HCT116 (cell line): ENCODE data around the gene FRMD4A. TPM values are rescaled to one million over a fixed set of nuclear protein-coding genes. Genes with fewer than 3 reads are reported as not detected.

Experiments used
- ATAC-seq: fragments of 200-7000 bp; cut with Tn5 transposase; 2 replicates; pipeline ENCODE4 v1.9.1; 2020; ENCODE audit warnings: mild to moderate bottlenecking, moderate library complexity
- BruUV-seq: library from RNA; stranded (reverse); fragments of 400-500 nt; replicated peaks from 2 replicates; lab custom pipeline; 2021; lab: Mats Ljungman, UMichigan
- CTCF ChIA-PET: fragments of 300-600 bp; sonication (Branson Sonifier 250); formaldehyde crosslinking; loops from one replicate; lab custom pipeline; 2021; ENCODE audit warnings: antibody characterized with exemption; lab: Charles Lee
- POLR2A ChIA-PET: fragments of 300-600, 350-600 bp; sonication (Branson Sonifier 250); formaldehyde crosslinking; loops from one replicate; lab custom pipeline; 2021; ENCODE audit warnings: antibody characterized with exemption; lab: Charles Lee
- RAD21 ChIA-PET, 2 experiments: fragments of 300-600 bp; sonication (Branson Sonifier 250); formaldehyde crosslinking; loops; one replicate each; lab custom pipeline; 2023; ENCODE audit warnings: low total read pairs in 2 of 2; ENCODE audit not compliant: uncharacterized antibody in 2 of 2, unreplicated experiment in 2 of 2, low non-redundant PET in 1 of 2; lab: Charles Lee
- DNase-seq: peaks from one replicate; pipeline ENCODE4 v3.0.0-alpha.2; 2010; ENCODE audit warnings: low read depth, low spot score
- H2AFZ ChIP-seq: fragments of 200-600 bp; shearing (Covaris generic), sonication (generic); 2 replicates; pipeline ENCODE4 v1.6.1; 2017; ENCODE audit warnings: low read depth, mixed run types, mixed read lengths, antibody characterized with exemption, low read length; ENCODE audit not compliant: poor library complexity, severe bottlenecking
- H3K27ac ChIP-seq: 2 replicates; pipeline ENCODE4 v1.5.1; 2012; ENCODE audit warnings: low read depth, low read length
- H3K27me3 ChIP-seq: fragments of 200-600 bp; sonication (generic); 2 replicates; pipeline ENCODE4 v1.6.1; 2016; ENCODE audit warnings: mixed run types, low read length, mixed read lengths; ENCODE audit not compliant: insufficient read depth
- H3K36me3 ChIP-seq, 2 experiments: fragments of 200-500 bp in 1 of 2; fragments of 200-600 bp in 1 of 2; sonication (Bioruptor generic) in 1 of 2; sonication (generic) in 1 of 2; 2 replicates each; pipeline versions ENCODE4 v1.5.1 to v1.6.1; 2014 to 2016; ENCODE audit warnings: low read length in 2 of 2, inconsistent platforms in 1 of 2, mixed read lengths in 1 of 2, mixed run types in 1 of 2; ENCODE audit not compliant: insufficient read depth in 2 of 2, control insufficient read depth in 1 of 2
- H3K4me1 ChIP-seq, 2 experiments: fragments of 200-600 bp in 1 of 2; sonication (generic) in 1 of 2; 2 replicates each; pipeline versions ENCODE4 v1.5.1 to v1.6.1; 2012 to 2017; ENCODE audit warnings: low read length in 2 of 2, inconsistent platforms in 1 of 2, mild to moderate bottlenecking in 1 of 2, mixed read lengths in 1 of 2, mixed run types in 1 of 2, moderate library complexity in 1 of 2; ENCODE audit not compliant: insufficient read depth in 2 of 2, control insufficient read depth in 1 of 2
- H3K4me2 ChIP-seq: fragments of 200-600 bp; sonication (generic); 2 replicates; pipeline ENCODE4 v1.6.1; 2017; ENCODE audit warnings: mixed run types, low read length, mixed read lengths
- H3K4me3 ChIP-seq, 2 experiments: fragments of 200-600 bp in 1 of 2; sonication (generic) in 1 of 2; replicated peaks in 1 of 2; 2 replicates each; pipeline ENCODE4 v1.5.1; 2011 to 2016; ENCODE audit warnings: low read length in 2 of 2, control low read depth in 1 of 2, low read depth in 1 of 2, mild to moderate bottlenecking in 1 of 2, mixed read lengths in 1 of 2, mixed run types in 1 of 2
- H3K79me2 ChIP-seq: fragments of 200-600 bp; sonication (generic); 2 replicates; pipeline ENCODE4 v1.6.1; 2017; ENCODE audit warnings: mild to moderate bottlenecking, mixed run types, low read length, moderate library complexity, mixed read lengths; ENCODE audit not compliant: insufficient read depth
- H3K9ac ChIP-seq: fragments of 200-600 bp; sonication (generic); 2 replicates; pipeline ENCODE4 v1.6.1; 2016; ENCODE audit warnings: low read length, mixed read lengths
- H3K9me2 ChIP-seq: fragments of 200-600 bp; sonication (generic), shearing (Covaris generic); 2 replicates; pipeline ENCODE4 v1.6.1; 2017; ENCODE audit warnings: mixed run types, mild to moderate bottlenecking, moderate library complexity; ENCODE audit not compliant: insufficient read depth
- H3K9me3 ChIP-seq, 2 experiments: fragments of 200-500 bp in 1 of 2; fragments of 200-600 bp in 1 of 2; sonication (Bioruptor generic) in 1 of 2; sonication (generic) in 1 of 2; 2 replicates each; pipeline ENCODE4 v1.6.1; 2014 to 2017; ENCODE audit warnings: low read length in 2 of 2, mixed read lengths in 2 of 2, inconsistent platforms in 1 of 2, low read depth in 1 of 2, mild to moderate bottlenecking in 1 of 2, mixed run types in 1 of 2, moderate library complexity in 1 of 2; ENCODE audit not compliant: control insufficient read depth in 1 of 2, insufficient read depth in 1 of 2
- H4K20me1 ChIP-seq: fragments of 200-600 bp; sonication (generic), shearing (Covaris generic); 2 replicates; pipeline ENCODE4 v1.6.1; 2017; ENCODE audit warnings: mixed run types, mild to moderate bottlenecking, moderate library complexity; ENCODE audit not compliant: insufficient read depth
- ATF3 ChIP-seq: IDR thresholded peaks from 2 replicates; pipeline ENCODE4 v1.6.1; 2012
- CBX3 ChIP-seq: IDR thresholded peaks from 2 replicates; pipeline ENCODE4 v1.6.1; 2012; ENCODE audit warnings: low read depth
- CEBPB ChIP-seq: IDR thresholded peaks from 2 replicates; pipeline ENCODE4 v1.6.1; 2012; ENCODE audit warnings: low read depth
- ELF1 ChIP-seq: IDR thresholded peaks from 2 replicates; pipeline ENCODE4 v1.6.1; 2012; ENCODE audit warnings: low read depth, borderline replicate concordance
- EZH2phosphoT487 ChIP-seq: fragments of 200-600 bp; IDR thresholded peaks from 2 replicates; pipeline ENCODE4 v1.6.1; 2018; ENCODE audit warnings: antibody characterized with exemption, borderline replicate concordance
- FOSL1 ChIP-seq: IDR thresholded peaks from 2 replicates; pipeline ENCODE4 v1.6.1; 2012; ENCODE audit warnings: low read depth
- JUND ChIP-seq: IDR thresholded peaks from 2 replicates; pipeline ENCODE4 v1.6.1; 2012
- POLR2A ChIP-seq: IDR thresholded peaks from 2 replicates; pipeline ENCODE4 v1.7.0; 2011; ENCODE audit warnings: borderline replicate concordance; ENCODE audit not compliant: insufficient read depth, insufficient read length; ENCODE audit errors: extremely low read depth
- REST ChIP-seq: IDR thresholded peaks from 2 replicates; pipeline ENCODE4 v1.6.1; 2012; ENCODE audit warnings: low read depth
- SIN3A ChIP-seq: IDR thresholded peaks from 2 replicates; pipeline ENCODE4 v1.6.1; 2012; ENCODE audit warnings: low read depth
- TCF7L2 ChIP-seq: IDR thresholded peaks from 2 replicates; pipeline ENCODE4 v1.7.0; 2011; ENCODE audit warnings: borderline replicate concordance, inconsistent platforms; ENCODE audit not compliant: insufficient read depth, insufficient read length; ENCODE audit errors: extremely low read depth
- YY1 ChIP-seq: IDR thresholded peaks from 2 replicates; pipeline ENCODE4 v1.6.1; 2011; ENCODE audit warnings: low read length, low read depth, moderate library complexity, mild to moderate bottlenecking; ENCODE audit not compliant: insufficient replicate concordance; ENCODE audit errors: extremely low read depth
- ZBTB33 ChIP-seq: IDR thresholded peaks from 2 replicates; pipeline ENCODE4 v1.6.1; 2011; ENCODE audit warnings: mild to moderate bottlenecking, low read length, moderate library complexity; ENCODE audit not compliant: insufficient replicate concordance; ENCODE audit errors: extremely low read depth
- ZFX ChIP-seq: fragments of 450-650 bp; IDR thresholded peaks from 2 replicates; pipeline ENCODE4 v1.6.1; 2017
- ZNF274 ChIP-seq: fragments of 200-500 bp; sonication (Bioruptor generic); IDR thresholded peaks from 2 replicates; pipeline ENCODE4 v1.6.1; 2014; ENCODE audit warnings: mild to moderate bottlenecking, low read depth, low read length, inconsistent platforms
- intact Hi-C: fragments of 100-400 bp; cut with micrococcal nuclease; formaldehyde crosslinking; loops from 2 replicates; pipeline ENCODE4 v1.10.0; 2022
- total RNA-seq: library from RNA; stranded (reverse); gene quantifications from one replicate; pipeline ENCODE4 v1.2.1, GENCODE V29; 2021; ENCODE audit not compliant: unreplicated experiment

The FRMD4A gene
- total RNA-seq, 1 experiment from 2014 or later, result 0.20 TPM

GRCh38 chr10:13685885-13686284 lies 644.8 kb downstream of the FRMD4A start (continued):
- TF ChIP-seq REST (no peak), ZFX (no peak), TCF7L2 (no peak)

GRCh38 chr10:13684806-13685482 lies 645.8 kb downstream of the FRMD4A start:
- Histone ChIP-seq H3K27ac (no peak overlapping the region), H3K4me1 (no peaks in the 10 kb centered on the region), H3K9me3 (no peaks in the 10 kb centered on the region), H3K27me3 (no peaks in the 10 kb centered on the region), H3K9me2 (no peaks in the 10 kb centered on the region), H3K36me3 (no peaks in the 10 kb centered on the region), H3K4me2 (no peak overlapping the region), H3K4me3 (no peak overlapping the region), H3K9ac (no peak overlapping the region), H4K20me1 (no peaks in the 10 kb centered on the region), H3K79me2 (no peaks in the 10 kb centered on the region), H2AFZ (no peak overlapping the region)
- ChIA-PET CTCF (no interaction called here), POLR2A (no interaction called here), RAD21 (no interaction called here)
- intact Hi-C loops, result loop anchor here (5.0 kb wide), 1 partner anchor 397 kb away; no protein-coding TSS in a partner anchor
- ATAC-seq (no peak), DNase-seq (no peak)
- BruUV-seq, result no TSS peak
- TF ChIP-seq REST (no peak), SIN3A (no peak), ZNF274 (no peak), JUND (no peak), ZFX (no peak), ATF3 (no peak), FOSL1 (no peak), CEBPB (no peak), ELF1 (no peak), CBX3 (no peak), POLR2A (no peak), YY1 (no peak), EZH2phosphoT487 (no peak), ZBTB33 (no peak)
